Neuronal stem cell (in vitro differentiated cells): ENCODE data around the gene CALML6.

ENCODE experiments used
- DNase-seq: peaks from one replicate; pipeline ENCODE4 v3.0.0-alpha.2; 2013; ENCODE audit warnings: low spot score
- H2AFZ ChIP-seq: one replicate; pipeline ENCODE4 v1.6.1; 2013; ENCODE audit warnings: mild to moderate bottlenecking, low read length, inconsistent platforms
- H2AK5ac ChIP-seq: 2 replicates; pipeline ENCODE4 v1.6.1; 2013; ENCODE audit warnings: low read depth, mild to moderate bottlenecking, inconsistent platforms, low read length, moderate library complexity, mixed read lengths
- H2BK120ac ChIP-seq: 2 replicates; pipeline ENCODE4 v1.6.1; 2013; ENCODE audit warnings: low read depth, mild to moderate bottlenecking, inconsistent platforms, low read length, moderate library complexity, mixed read lengths
- H2BK12ac ChIP-seq: one replicate; pipeline ENCODE4 v1.6.1; 2013; ENCODE audit warnings: low read length, inconsistent platforms
- H2BK15ac ChIP-seq: 2 replicates; pipeline ENCODE4 v1.6.1; 2013; ENCODE audit warnings: mild to moderate bottlenecking, low read length, inconsistent platforms, mixed read lengths
- H2BK5ac ChIP-seq: one replicate; pipeline ENCODE4 v1.6.1; 2013; ENCODE audit warnings: inconsistent platforms, mild to moderate bottlenecking, low read length, moderate library complexity
- H3K14ac ChIP-seq: one replicate; pipeline ENCODE4 v1.6.1; 2013; ENCODE audit warnings: low read length, inconsistent platforms
- H3K18ac ChIP-seq: 2 replicates; pipeline ENCODE4 v1.6.1; 2013; ENCODE audit warnings: low read length, inconsistent platforms
- H3K23ac ChIP-seq: 2 replicates; pipeline ENCODE4 v1.6.1; 2013; ENCODE audit warnings: low read depth, mild to moderate bottlenecking, mixed read lengths, low read length, inconsistent platforms; ENCODE audit not compliant: poor library complexity
- H3K27ac ChIP-seq: replicated peaks from 3 replicates; pipeline ENCODE4 v1.5.1; 2013; ENCODE audit warnings: low read length, inconsistent platforms
- H3K27me3 ChIP-seq, 3 experiments: 2 replicates each; pipeline ENCODE4 v1.6.1; 2013; ENCODE audit warnings: low read length in 3 of 3, mild to moderate bottlenecking in 2 of 3, inconsistent platforms in 1 of 3, low read depth in 1 of 3, mixed read lengths in 1 of 3, moderate library complexity in 1 of 3; ENCODE audit not compliant: control insufficient read depth in 3 of 3, insufficient read depth in 3 of 3
- H3K36me3 ChIP-seq, 2 donors: replicated peaks in 1 of 2; 2 replicates each; pipeline ENCODE4 v1.6.1; 2013; ENCODE audit warnings: low read length in 2 of 2; ENCODE audit not compliant: control insufficient read depth in 2 of 2, insufficient read depth in 2 of 2
- H3K4ac ChIP-seq: 2 replicates; pipeline ENCODE4 v1.6.1; 2013; ENCODE audit warnings: inconsistent platforms, mild to moderate bottlenecking, low read length, moderate library complexity
- H3K4me1 ChIP-seq, 2 donors: 1 replicate in 1 of 2; 2 replicates in 1 of 2; pipeline ENCODE4 v1.6.1; 2013; ENCODE audit warnings: low read length in 2 of 2, low read depth in 1 of 2; ENCODE audit not compliant: control insufficient read depth in 2 of 2, insufficient read depth in 1 of 2
- H3K4me2 ChIP-seq: one replicate; pipeline ENCODE4 v1.6.1; 2013; ENCODE audit warnings: mild to moderate bottlenecking, low read length, inconsistent platforms; ENCODE audit not compliant: insufficient read depth, poor library complexity, severe bottlenecking
- H3K4me3 ChIP-seq, 2 donors: 2 replicates each; pipeline ENCODE4 v1.5.1; 2013; ENCODE audit warnings: low read length in 2 of 2, mild to moderate bottlenecking in 2 of 2, inconsistent platforms in 1 of 2, moderate library complexity in 1 of 2
- H3K79me1 ChIP-seq: one replicate; pipeline ENCODE4 v1.6.1; 2013; ENCODE audit warnings: low read depth, mild to moderate bottlenecking, inconsistent platforms, low read length, moderate library complexity
- H3K9ac ChIP-seq: one replicate; pipeline ENCODE4 v1.6.1; 2013; ENCODE audit warnings: mild to moderate bottlenecking, low read depth, low read length, inconsistent platforms; ENCODE audit not compliant: poor library complexity
- H3K9me3 ChIP-seq, 2 donors: replicated peaks in 1 of 2; 2 replicates each; pipeline versions ENCODE3 to v1.6.1; 2013; ENCODE audit warnings: low read length in 2 of 2, mild to moderate bottlenecking in 2 of 2, inconsistent platforms in 1 of 2, low read depth in 1 of 2, mixed read lengths in 1 of 2, moderate library complexity in 1 of 2; ENCODE audit not compliant: control insufficient read depth in 2 of 2, insufficient read depth in 1 of 2
- H4K8ac ChIP-seq: one replicate; pipeline ENCODE4 v1.6.1; 2013; ENCODE audit warnings: low read depth, mild to moderate bottlenecking, inconsistent platforms, low read length, moderate library complexity
- H4K91ac ChIP-seq: one replicate; pipeline ENCODE4 v1.6.1; 2013; ENCODE audit warnings: low read length, low read depth, mild to moderate bottlenecking, inconsistent platforms; ENCODE audit not compliant: poor library complexity
- WGBS, 2 donors: extraction: QIAGEN DNeasy Blood & Tissue Kit; methylation state at CpG; one replicate each; pipeline ENCODE4 v1.1.7; 2013; ENCODE audit warnings: missing lambda C conversion rate in 2 of 2, mixed read lengths in 1 of 2; ENCODE audit not compliant: insufficient read length in 2 of 2, insufficient replicate concordance in 1 of 2; ENCODE audit errors: extremely low coverage in 2 of 2; 5-methylcytosine and 5-hydroxymethylcytosine counted together

The CALML6 gene

DNA sequence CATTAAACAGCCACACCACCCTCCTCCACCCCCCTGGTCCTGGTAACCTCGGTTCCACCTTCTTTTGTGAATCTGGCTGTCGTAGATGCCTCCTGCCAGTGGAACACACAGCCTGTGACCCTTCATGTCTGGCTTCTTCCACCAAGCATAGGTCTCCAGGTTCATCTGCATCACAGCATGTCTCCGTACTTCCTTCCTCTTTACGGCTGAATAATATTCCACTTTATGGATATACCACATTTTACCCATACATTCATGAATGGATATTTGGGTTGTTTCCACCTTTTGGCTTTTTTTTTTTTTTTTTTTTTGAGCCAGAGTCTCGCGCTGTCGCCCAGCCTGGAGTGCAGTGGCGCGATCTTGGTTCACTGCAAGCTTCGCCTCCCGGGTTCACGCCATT, 11.8 kb upstream of the CALML6 start:
- Histone ChIP-seq H2BK12ac (no peak overlapping the region), H4K8ac (no peak overlapping the region), H3K23ac (no peak overlapping the region), H2BK15ac (no peak overlapping the region), H3K4me2 (no peak overlapping the region), H3K9me3 (peaks cover 4 to 9% of the 10 kb centered on the region in 2 donors), H3K18ac (no peak overlapping the region), H3K27me3 (peaks cover 0 to 3% (median 0%) of the 10 kb centered on the region in 3 experiments), H3K4me1 (peaks cover 1% of the 10 kb centered on the region in 2 donors), H2AK5ac (no peak overlapping the region), H3K36me3 (no peaks in the 10 kb centered on the region), H3K4ac (no peak overlapping the region), H2BK120ac (no peak overlapping the region), H3K14ac (no peak overlapping the region), H2BK5ac (no peak overlapping the region), H4K91ac (no peak overlapping the region), H3K4me3 (peak overlapping the region in 1 of 2 donors; percentile 1), H3K79me1 (peaks cover 2% of the 10 kb centered on the region), H2AFZ (no peak overlapping the region), H3K9ac (no peak overlapping the region), H3K27ac (no peak overlapping the region)
- WGBS, 2 donors, result no CpG with 5 or more reads among the region's 12 CpGs
- DNase-seq, result no peak

DNA sequence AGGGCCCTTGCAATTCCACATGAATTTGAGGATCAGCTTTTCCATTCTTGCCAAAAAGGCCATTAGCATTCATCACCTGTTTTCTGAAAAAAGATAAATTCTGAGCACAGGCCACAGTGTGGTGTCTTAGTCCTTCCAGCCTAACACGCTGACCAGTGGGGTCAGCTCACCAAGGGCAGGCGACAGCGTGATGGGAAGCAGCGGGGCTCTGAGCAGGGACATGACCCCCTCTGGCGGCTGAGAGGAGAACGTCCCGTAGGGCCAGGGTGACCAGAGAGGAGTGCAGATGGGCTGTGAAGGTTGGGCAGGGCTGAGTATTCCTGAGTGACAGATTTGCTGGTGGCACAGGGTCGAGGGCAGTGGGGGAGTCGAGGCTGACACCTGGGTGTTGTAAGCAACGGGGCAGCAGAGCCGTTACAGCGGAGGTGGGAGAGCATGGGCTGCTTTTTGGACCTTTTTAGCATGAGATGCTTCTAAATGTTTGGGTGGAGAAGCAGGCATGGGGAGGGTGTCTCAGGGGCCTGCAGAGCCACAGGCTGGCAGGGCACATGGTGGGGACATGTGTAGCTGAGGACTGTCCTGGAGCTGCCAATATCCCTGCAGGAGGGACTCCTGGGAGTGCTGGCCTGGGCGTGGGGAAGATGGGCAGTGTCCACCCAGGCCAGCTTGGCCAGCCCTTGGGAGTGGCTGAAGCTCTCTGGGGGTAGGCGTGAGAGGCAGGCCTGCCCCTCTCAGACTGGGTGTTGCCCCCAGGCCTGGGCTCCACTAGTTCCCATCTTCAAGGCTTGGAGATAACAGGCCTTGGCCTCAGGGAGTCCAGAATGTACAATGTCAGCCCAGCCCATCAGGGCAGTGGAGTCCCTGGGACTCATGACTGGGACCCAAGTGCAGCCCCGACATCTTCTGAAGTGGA, 8.6 kb upstream of the CALML6 start:
- Histone ChIP-seq H3K9me3 (peaks cover 4 to 5% of the 10 kb centered on the region in 2 donors), H3K23ac (peak overlapping the region; percentile 89), H4K91ac (no peak overlapping the region), H3K18ac (peak overlapping the region; percentile 28), H2AK5ac (peak overlapping the region; percentile 70), H3K36me3 (no peaks in the 10 kb centered on the region), H2BK12ac (peak overlapping the region; percentile 36), H4K8ac (no peak overlapping the region), H3K27me3 (peaks cover 0 to 4% (median 3%) of the 10 kb centered on the region in 3 experiments), H3K14ac (no peak overlapping the region), H3K4me2 (no peak overlapping the region), H2BK5ac (no peak overlapping the region), H2AFZ (no peak overlapping the region), H3K9ac (peak overlapping the region; percentile 5), H3K27ac (no peak overlapping the region), H2BK120ac (no peak overlapping the region), H3K79me1 (peaks cover 2% of the 10 kb centered on the region), H3K4ac (no peak overlapping the region), H3K4me1 (peaks cover 5 to 6% of the 10 kb centered on the region in 2 donors), H3K4me3 (no peak overlapping the region), H2BK15ac (peak overlapping the region; percentile 11)
- WGBS, 2 donors, result no CpG with 5 or more reads among the region's 15 CpGs
- DNase-seq, result peak; percentile 75

- Histone ChIP-seq H4K8ac (no peak overlapping the region), H3K27me3 (peaks cover 0 to 4% (median 3%) of the 10 kb centered on the region in 3 experiments), H3K9me3 (peaks cover 4 to 5% of the 10 kb centered on the region in 2 donors), H3K14ac (no peak overlapping the region), H2BK5ac (no peak overlapping the region), H3K36me3 (no peaks in the 10 kb centered on the region), H2BK15ac (peak overlapping the region; percentile 67), H3K18ac (peak overlapping the region; percentile 17), H2AFZ (no peak overlapping the region), H3K4me3 (no peak overlapping the region), H2BK120ac (no peak overlapping the region), H3K4me1 (peaks cover 5 to 6% of the 10 kb centered on the region in 2 donors), H3K4ac (no peak overlapping the region), H3K23ac (peak overlapping the region; percentile 89), H2AK5ac (peak overlapping the region; percentile 70), H4K91ac (peak overlapping the region; percentile 79), H3K4me2 (no peak overlapping the region), H3K79me1 (peaks cover 2% of the 10 kb centered on the region), H3K9ac (peak overlapping the region; percentile 50), H2BK12ac (peak overlapping the region; percentile 41), H3K27ac (no peak overlapping the region)
- no CpG with 5 or more reads among the region's 8 CpGs for whole genome bisulfite sequencing, 2 donors
- DNase-seq, result no peak
These were observed 7.8 kb upstream of the CALML6 start for GRCh38 chr1:1907098-1907736.

- H3K14ac ChIP-seq, result no peak overlapping the region
- H2BK12ac ChIP-seq, result peak overlapping the region; percentile 58
- peak overlapping the region; percentile 93 for H3K4me2 ChIP-seq
- peak overlapping the region; percentile 92 for H3K9ac ChIP-seq
- peak overlapping the region; percentile 97 for H2AK5ac ChIP-seq
- no peaks in the 10 kb centered on the region for H3K9me3 ChIP-seq
- H3K4me1 ChIP-seq, result peaks cover 5 to 6% of the 10 kb centered on the region in 2 donors
- H2AFZ ChIP-seq, result peak overlapping the region; percentile 97
- H3K4me3 ChIP-seq, result peak overlapping the region; percentile 80 to 94
- DNase-seq, result no peak
- peak overlapping the region; percentile 98 for H2BK15ac ChIP-seq
- H3K79me1 ChIP-seq, result peaks cover 2% of the 10 kb centered on the region
- no peak overlapping the region for H3K27ac ChIP-seq
- peak overlapping the region; percentile 75 for H3K23ac ChIP-seq
- peaks cover 0 to 4% (median 3%) of the 10 kb centered on the region in 3 experiments for H3K27me3 ChIP-seq
- H4K91ac ChIP-seq, result no peak overlapping the region
- H3K36me3 ChIP-seq, result no peaks in the 10 kb centered on the region
- H2BK5ac ChIP-seq, result peak overlapping the region; percentile 24
- peak overlapping the region; percentile 94 for H3K18ac ChIP-seq
- WGBS, 2 donors, result no CpG with 5 or more reads among the region's 21 CpGs
- H2BK120ac ChIP-seq, result no peak overlapping the region
- H4K8ac ChIP-seq, result peak overlapping the region; percentile 48
- H3K4ac ChIP-seq, result no peak overlapping the region
These were observed 6.6 kb upstream of the CALML6 start for GRCh38 chr1:1908506-1908791.
